NCI-H524 (cell line): ENCODE data around the gene SH2B3.
A peak's percentile ranks its signal among the peaks of the same experiment; 100 is the strongest.

Experiments used
- DNase-seq, 2 experiments: peaks; one replicate each; lab custom pipeline; 2025; lab: John Stamatoyannopoulos, UW

Gene SH2B3

GRCh38 chr12:111428081-111428727, 22.5 kb downstream of the SH2B3 start:
- DNase-seq, result no peak

- DNase-seq, result no peak
Observed at GRCh38 chr12:111428728-111429175, 23.0 kb downstream of the SH2B3 start.

- no peak for DNase-seq
Observed at GRCh38 chr12:111429828-111430432, 24.2 kb downstream of the SH2B3 start.

- no peak for DNase-seq
Observed at GRCh38 chr12:111430433-111431353, 25.0 kb downstream of the SH2B3 start.

- no peak for DNase-seq
Observed at GRCh38 chr12:111431772-111432171, 26.0 kb downstream of the SH2B3 start.

GRCh38 chr12:111434049-111434448, 28.3 kb downstream of the SH2B3 start:
- no peak for DNase-seq

- no peak for DNase-seq
Observed at GRCh38 chr12:111434680-111435338, 29.1 kb downstream of the SH2B3 start.

- DNase-seq, result peak in 1 of 2 experiments; percentile 31
Observed at GRCh38 chr12:111435661-111436201, 30.0 kb downstream of the SH2B3 start.

- DNase-seq, result no peak
Observed at GRCh38 chr12:111436266-111436665, 30.5 kb downstream of the SH2B3 start.

- no peak for DNase-seq
Observed at GRCh38 chr12:111436811-111437210, 31.1 kb downstream of the SH2B3 start.

GRCh38 chr12:111437816-111438454, 32.2 kb downstream of the SH2B3 start:
- no peak for DNase-seq

GRCh38 chr12:111438481-111438880, 32.8 kb downstream of the SH2B3 start:
- DNase-seq, result peak; percentile 15 to 76

GRCh38 chr12:111439657-111440151, 34.0 kb downstream of the SH2B3 start:
- DNase-seq, result peak; percentile 62 to 87

- peak; percentile 66 to 81 for DNase-seq
Observed at GRCh38 chr12:111440152-111440551, 34.4 kb downstream of the SH2B3 start.

GRCh38 chr12:111440631-111441030, 34.9 kb downstream of the SH2B3 start:
- DNase-seq, result no peak

- no peak for DNase-seq
Observed at GRCh38 chr12:111441107-111441928, 35.6 kb downstream of the SH2B3 start.

- no peak for DNase-seq
Observed at GRCh38 chr12:111442301-111443045, 36.8 kb downstream of the SH2B3 start.

- DNase-seq, result no peak
Observed at GRCh38 chr12:111443086-111443485, 37.4 kb downstream of the SH2B3 start.

- DNase-seq, result no peak
Observed at GRCh38 chr12:111443586-111443985, 37.9 kb downstream of the SH2B3 start.
